HG03457 (cell line): ENCODE measurements around the gene SERP2.

Source experiments
- ATAC-seq: cut with Tn5 transposase; IDR thresholded peaks from one replicate; pipeline ENCODE4 v1.9.1; 2021; ENCODE audit warnings: moderate number of reproducible peaks; ENCODE audit not compliant: unreplicated experiment

The SERP2 gene

DNA sequence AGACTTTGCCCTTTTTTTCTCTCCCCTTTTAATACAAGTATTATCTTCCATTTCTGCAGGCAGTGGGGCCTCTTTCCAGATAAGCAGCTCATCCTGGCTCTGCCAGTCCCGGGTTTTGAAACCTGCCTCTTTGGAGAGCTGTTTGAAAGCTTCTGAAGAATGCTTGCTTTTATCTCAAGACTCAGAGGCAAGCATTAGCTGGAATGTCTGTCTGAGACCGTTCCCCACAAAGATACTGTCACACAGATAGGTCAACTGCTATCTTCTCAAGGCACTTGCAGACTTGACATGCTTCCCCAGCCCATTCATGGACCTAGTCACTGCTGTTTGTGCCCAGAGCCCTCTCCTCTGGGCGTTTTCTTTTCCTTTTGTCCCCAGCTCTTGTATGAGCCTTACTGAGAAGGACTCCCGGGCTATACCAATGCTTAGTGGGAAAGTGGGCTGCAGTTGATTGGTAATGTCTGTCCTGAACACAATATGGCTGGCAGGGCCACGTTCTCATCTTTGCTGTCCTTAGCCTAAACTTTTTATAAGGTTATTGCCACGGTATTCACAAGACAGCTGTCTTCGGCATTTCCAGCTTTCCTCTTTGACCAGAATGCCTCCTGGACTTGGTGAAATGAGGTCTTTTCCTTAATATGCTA, 13.4 kb downstream of the SERP2 start:
- ATAC-seq = no peak

DNA sequence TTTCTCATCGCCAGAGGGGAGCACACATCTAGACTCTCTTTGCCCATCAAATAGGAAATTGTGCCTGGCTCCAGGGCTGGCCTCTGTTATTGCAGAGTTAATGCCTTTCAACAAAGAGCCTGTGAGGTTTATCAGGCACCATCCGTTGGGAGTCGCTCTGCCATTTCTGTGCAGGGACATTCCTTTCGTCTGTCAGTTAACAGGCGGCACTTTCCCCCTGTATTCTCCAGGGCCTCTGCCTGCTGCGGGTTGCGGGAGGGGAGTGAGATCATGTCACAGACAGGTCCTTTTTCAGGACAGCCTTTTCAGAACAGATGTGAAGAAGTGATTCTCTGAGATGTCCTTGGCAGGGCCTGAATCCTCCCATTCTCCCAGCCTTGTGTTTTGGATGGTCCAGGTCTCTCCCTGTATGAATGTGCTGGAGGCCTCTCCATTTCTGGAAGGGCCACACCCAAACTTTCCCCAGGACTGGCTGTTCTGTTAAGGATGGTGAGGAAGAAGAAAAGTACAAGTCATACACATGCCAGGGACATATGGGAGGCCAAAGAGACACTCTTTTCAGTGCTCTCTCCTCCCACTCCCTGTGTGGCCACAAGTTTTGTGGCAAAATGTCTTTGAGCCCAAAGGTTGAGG, 14.9 kb downstream of the SERP2 start:
- no peak for ATAC-seq

DNA sequence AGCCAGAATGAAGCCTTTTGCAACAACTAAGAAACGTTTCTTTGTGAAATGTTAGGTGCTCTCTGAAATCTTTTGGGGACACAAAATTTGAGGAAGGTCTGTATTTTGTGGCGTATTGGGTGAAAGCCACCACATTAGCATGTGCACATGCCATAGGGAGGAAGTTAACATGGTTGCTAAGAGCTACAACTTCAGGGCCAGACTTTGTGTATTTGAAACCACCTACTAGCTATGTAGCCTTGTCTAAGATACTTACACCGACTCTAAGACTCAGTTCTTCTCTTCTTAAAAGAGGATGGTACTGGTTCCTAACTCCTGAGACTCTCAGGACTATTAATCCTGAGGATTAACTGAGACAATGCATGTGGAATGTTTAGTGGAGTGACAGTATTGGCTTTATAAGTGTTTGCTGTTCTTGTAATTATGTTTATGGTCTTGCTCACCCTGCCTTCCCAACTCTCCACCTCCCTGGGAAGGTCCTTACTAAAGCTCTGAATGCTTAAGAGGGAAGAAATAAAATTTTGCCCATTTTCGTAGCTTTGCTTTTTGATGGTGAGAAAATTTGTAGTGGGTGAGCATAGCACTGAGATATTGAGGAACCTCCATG, 15.5 kb downstream of the SERP2 start:
- ATAC-seq = no peak

DNA sequence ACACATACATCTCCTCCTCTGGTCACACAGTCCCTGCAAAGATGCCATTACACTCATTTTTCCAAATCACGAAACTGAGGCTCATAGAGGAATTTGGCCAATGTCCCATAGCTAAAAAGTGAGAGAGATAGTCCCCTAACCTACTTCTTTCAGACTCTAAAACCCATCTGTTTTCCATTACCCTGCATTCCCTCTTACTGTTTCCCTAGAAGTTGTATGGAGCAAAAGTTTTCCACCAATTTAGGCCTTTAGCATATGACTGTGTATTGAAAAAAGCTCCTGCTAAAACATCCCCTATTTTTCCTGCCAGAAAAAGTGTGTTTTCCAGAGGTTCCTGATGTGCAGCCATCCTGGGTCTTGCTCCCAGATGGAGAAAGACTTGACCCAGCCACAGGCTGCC, 16.3 kb downstream of the SERP2 start:
- ATAC-seq = no peak

DNA sequence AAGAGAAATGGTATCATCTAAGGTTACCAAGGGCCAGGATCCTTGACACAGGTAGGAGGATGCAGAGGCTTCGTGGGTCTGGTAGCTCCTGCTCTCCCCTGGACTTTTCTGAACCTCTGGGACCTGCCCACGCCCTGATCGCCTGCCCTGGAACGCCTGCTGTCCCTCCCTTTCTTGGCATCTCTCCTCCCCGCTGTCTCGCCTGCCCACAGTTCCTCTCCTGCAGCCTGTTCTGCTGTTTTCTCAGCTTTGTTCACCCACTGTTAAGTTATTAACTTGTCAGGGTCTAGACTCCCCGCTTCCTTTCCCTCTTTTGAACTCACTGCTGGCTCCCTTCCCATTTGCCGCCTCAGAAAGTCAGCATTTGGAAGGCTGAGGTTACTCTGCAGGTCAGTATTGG, 19.8 kb downstream of the SERP2 start:
- no peak for ATAC-seq

DNA sequence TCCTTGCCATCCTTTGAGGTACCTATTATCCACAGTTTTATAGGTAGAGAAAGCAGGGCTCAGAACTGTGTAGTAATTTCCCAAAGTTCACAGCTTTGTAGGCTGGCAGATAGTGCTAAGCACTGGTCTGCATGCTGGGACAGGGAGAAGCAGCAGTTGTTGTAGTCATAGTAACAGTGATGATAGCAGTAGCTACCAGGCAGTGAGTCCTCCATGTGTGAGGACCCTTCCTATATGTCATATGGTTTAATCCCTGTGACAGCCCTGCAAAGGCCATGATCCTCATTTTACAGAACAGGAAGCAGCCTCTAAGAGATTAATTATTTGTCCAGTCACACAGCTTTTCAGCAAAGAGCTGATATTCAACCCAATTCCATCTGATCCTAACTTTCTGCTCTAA, 21.0 kb downstream of the SERP2 start:
- no peak for ATAC-seq

DNA sequence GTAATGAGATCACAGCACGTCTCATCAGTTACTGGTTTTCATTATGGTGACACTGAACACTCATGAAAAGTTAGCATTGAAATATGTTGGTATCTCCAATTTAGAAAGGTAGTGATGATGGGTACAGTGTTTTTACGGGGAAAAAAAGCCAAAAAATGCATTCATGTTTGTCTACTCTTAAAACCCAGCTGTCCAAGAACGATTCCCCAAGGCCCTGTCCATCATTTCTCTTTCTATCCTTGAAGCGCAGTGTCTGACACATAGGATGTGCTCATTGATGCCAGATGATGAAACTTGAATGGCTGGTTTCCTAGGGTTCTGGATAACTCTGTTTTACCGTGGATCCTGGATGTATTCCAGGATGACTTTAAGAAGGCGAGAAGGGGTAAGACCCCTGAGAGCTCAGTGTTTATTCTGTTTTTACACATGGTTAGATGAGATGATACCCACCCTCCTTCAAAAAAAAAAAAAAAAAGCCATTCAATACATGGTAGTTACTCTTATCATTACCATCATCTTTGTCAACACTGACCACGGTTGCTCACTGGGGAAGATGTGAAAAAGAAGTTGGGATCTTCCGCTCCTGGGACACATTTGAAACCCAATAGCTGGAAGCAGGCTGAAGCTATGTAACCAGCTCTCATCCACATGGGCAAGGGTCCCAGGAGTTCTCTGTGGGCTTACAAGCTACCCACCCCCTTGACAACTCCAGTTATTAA, 22.5 kb downstream of the SERP2 start:
- no peak for ATAC-seq

DNA sequence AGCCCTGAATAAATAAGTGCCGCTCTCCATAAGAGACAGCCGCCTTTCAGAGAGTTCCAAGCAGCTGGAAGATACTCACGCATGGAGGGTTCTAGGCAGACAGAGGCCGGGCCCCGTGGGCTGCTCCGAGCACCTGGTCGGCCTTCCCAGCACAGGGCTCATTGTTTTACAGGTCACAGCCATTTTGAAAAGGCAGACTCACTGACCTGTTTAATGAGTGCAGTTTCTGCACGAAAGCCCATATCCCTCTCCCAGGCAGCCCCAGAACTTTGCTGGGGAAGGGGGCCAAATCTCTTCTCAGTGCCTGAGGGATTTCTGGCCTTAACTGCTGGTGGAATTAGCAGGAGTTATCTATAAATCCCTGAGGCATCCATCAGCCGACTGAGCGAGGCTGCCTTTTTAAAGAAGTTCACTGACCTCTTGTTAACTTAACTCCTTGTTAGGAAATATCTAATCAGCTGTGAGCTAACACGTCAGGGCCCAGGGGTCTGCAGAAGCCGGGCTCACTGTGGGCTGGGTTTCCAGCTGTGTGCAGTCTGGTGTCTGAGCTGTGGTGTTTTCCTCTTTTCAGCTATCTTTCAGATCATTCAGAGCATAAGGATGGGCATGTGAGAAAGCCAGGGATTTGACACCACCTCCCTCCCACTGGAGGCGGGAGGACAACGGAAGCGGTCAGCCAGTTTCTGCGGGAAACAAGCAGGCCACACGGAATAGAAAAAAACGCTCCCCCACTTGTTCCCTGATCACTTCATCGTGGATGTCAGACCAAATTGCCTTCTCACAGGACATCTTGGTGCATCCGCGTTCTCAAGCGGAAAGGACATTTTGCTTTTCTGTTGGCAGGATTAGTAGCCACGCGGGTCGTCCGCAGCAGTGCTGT, 23.3 kb downstream of the SERP2 start:
- ATAC-seq = no peak

DNA sequence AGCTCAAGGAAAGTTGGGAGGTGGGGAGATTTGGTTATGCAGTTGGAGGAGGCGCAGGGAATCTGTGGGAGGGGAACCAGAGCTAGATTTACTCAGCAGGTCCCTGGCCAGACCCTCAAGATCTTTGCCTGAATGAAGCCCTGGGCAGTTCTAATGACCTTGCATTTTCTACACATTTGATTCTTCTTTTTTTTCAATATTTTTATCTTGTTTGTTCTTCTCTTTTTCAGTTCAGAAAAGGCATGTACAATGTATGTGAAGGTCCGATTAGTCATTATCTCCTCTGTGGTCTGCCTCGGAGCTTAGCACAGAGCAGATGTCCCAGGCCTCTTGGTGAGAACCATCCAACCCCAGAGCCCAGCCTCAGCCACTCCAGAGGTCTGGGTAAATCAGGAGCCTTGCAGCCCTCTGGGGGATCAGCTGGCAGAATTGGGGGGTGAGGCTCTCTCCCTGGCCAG, 24.2 kb downstream of the SERP2 start:
- no peak for ATAC-seq

DNA sequence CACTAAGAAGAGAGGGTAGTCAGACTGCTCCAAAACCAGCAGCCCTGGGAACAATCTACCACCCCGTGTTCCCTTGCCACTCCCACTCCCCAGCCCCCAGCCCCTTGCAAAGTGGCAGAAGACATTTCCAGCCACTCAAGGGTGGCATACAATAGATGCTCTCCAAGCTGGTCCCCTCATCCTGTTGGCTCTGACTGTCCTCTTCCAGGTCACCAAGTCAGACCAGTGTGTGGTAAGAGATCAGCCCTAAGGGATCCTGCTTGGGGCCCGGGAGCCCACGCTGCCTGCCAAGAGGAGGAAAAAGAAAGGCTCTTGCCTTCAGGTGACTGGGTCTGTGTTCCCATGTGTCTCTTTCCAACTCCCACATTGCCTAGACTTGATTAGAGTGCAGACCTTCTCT, 25.0 kb downstream of the SERP2 start:
- no peak for ATAC-seq

DNA sequence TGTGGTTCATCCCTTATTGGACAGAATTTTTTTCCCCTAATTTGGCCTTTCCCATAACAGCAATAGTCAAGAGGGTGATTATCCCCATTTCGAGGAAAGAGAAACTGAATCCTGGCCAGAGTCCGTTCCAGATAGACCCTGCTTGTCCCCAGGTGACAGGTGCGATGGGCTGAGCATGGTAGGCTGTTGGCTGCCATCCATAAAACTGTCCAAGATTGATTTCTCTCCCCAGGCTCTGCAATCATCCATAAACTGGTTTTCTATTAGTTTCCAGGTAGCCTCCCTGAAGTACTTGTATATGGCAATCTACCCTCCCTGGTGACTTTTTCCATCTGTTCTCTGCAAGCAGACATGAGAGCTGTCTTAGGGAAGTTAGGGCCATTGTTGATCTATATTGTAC, 25.4 kb downstream of the SERP2 start:
- no peak for ATAC-seq

DNA sequence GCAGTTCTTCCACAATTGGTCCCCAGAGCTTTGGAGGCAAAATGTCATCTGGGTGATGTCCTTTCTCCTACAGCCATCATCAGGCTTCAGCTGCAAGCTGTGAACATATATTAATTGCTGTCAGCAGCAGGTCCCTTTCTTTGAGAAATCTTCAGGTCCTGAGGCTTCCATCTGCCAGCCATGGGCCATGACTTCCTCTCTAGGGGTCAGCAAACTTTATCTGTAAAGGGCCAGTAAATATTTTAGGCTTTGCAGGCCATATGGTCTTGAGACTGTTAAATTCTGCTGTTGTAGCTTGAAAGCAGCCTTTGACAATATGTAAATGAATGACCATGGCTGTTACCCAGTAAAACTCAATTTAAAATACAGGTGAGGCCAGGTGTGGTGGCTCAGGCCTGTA, 27.1 kb downstream of the SERP2 start:
- ATAC-seq = no peak

DNA sequence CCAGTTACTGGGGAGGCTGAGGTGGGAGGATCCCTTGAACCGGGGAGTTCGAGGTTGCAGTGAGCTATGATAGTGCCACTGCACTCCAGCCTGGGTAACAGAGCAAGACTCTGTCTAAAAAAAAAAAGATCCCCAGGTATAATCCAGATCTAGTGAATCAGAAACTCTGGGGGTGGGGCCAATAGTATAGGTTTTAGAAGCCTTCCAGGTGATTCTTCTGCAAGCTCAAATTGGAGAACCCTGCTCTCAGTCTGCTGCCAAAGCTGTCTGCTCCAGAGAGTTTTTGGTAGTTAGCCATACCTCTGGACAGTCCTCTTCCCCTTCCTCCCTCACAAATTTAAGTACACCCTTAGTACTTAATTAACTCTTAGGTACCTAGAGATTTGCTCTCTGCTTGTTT, 28.0 kb downstream of the SERP2 start:
- ATAC-seq = no peak

DNA sequence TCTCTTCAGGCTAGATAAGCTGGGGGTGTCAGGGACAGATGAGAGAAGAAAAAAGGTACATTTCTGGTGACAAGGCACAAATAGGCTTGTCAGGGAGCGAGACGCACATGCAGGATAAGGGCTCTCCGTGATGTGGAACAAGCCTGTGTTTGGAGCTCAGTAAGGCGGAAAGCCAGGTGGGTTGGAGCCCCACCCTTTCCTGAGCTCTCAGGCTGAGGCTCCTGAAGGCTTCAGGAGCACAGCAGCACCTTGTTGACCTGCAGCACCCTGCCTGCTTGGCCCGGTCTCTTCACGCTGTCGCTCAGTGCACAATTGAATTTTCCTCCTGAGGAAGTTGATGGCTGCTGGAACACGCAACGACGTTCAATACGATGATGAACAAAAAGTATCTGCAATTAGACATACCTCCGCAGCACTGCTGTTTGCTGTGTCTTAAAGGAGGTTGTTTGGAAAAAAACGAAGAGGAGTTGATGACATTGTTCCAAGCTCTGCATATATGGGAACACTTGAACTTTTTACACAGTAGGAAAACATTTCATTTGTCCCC, 29.3 kb downstream of the SERP2 start:
- ATAC-seq = no peak

DNA sequence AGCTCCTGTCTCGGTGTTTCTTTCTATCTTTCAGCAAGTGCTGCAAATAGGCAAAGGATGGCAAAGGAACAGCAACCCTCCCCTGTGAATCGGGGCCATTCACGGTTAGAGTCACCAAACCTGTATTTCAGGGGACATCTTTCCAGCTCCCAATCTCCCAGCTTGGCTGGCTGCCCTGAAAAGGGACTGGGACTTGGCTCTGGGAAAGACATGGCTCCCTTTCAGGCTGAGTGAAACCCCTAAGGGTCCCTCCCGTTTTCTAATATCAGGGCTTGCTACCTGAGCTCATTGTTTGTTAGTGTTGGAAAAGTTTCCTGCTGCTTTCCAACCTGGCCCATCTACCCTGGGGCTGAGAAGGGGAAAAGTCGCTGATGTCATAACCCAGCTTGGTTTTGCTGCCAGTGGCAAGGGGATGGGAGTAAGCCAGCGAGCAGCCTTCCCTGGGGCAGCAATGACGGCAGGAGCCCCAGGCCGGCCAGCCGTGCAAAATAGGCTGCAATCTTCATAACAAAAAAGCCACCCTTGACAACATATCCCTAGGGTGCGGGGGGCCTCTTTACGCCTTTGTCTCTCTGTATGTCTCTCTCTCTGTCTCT, 29.9 kb downstream of the SERP2 start:
- ATAC-seq = no peak

DNA sequence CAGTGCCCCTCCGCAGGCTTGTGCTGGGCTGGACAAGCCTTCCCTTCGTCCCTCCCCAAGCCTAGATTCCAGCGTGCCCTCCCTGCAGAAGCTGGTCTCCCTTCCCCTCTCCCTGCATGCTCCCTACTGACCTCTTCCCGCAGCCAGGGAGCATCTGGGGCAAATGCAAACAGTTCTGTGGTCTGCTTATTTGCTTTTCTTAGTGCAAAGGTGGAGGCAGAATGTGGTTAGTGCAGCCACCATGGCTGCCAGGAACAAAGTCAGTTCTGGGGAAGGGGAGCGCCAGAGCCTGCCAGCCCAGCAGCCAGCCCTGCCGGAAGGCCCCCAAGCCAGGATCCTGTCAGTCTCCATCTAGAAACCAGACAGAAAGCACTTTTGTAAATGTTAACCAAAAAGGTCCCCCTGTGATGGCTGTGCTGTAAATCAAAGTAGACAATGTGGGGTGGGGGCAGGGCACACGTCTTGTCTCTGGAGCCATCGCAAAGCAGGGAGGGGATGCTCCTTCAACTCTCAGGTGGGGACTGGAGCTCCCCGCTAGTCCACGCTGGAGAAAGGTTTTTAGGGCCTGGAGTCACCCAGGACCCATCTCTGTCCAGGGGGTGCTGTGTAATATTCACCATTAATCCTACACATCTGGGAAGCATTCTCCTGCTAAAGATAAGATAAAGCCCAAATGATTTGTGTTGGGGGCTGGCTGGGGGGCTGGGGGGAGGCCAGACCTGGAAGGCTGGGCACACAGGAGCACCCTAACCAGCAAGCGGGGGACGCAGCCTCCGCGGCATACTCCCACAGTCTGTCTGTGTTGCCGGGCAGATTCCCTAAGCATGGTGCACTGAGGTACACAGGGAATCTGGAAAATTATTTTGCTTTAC, 30.9 kb downstream of the SERP2 start:
- ATAC-seq = no peak

DNA sequence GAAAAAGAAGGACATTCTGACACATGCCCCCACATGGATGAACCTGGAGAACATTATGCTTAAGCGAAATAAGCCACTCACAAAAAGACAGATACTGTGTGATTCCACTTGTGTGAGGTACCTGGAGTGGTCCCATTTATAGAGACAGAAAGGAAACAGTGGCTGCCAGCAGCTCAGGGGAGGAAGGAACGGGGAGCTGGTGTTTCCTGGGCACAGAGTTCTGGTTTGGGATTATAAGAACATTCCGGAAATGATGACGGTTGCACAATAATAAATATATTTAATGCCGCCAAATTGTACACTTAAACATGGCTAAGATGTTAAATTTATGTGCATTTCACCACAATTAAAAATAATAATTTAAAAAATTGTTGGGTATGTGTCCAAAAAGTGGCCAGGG, 33.0 kb downstream of the SERP2 start:
- ATAC-seq = no peak

DNA sequence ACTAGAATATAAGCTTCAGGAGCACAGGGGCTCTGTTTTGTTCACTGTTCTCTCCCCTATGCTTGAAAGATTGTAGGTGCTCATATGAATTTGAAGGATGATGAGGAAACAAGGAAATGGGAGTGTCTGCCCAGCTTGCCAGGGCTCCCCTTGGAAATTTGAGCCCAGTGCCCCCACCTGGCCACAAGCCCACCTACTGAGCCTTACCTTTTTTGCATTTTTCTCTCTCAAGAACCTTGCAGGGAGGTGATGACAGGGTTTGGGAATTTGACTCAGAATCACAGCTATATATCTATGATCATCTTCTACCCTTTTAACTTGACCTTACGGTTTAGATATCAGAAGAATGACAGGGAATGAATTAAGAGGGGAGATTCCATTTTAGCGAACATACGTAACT, 33.8 kb downstream of the SERP2 start:
- no peak for ATAC-seq

DNA sequence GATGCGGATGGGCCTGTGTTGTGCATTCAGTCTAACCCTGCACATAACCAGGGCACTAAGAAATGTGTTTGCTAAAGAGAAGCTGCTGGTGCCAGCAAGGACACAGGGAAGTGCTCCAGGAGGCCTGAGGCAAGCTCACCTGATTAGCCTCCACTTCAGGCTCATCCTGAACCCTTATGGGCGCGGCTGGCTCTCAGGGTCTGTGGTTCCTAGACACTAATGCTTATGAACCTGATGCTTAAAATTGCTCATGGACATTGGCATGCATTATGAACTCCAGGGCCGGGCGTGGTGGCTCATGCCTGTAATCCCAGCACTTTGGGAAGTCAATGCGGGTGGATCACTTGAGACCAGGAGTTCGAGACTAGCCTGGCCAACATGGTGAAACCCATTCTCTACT, 34.3 kb downstream of the SERP2 start:
- ATAC-seq = no peak
